RWPE2 (cell line): ENCODE data around the gene SHISA4.
"Not testable (repeated sequence)": the region's sequence is repeated elsewhere in the genome, so short reads cannot be mapped to it uniquely, and the experiment has no call there.

Experiments used
- ATAC-seq: fragments of 200-7000 bp; cut with Tn5 transposase; 3 replicates; pipeline ENCODE4 v1.9.1; 2021; ENCODE audit warnings: low read depth
- DNase-seq: peaks from one replicate; pipeline ENCODE4 v3.0.0-alpha.2; 2020; ENCODE audit warnings: low spot score
- H3K27ac ChIP-seq: fragments of 450-650 bp; 2 replicates; pipeline ENCODE4 v1.5.1; 2017; ENCODE audit warnings: mild to moderate bottlenecking; ENCODE audit not compliant: poor library complexity, severe bottlenecking
- H3K27me3 ChIP-seq: fragments of 250-450 bp; sonication (Bioruptor Pico); 2 replicates; pipeline ENCODE4 v1.5.1; 2021; ENCODE audit warnings: mild to moderate bottlenecking, moderate library complexity; ENCODE audit not compliant: insufficient read depth, poor library complexity, severe bottlenecking
- H3K36me3 ChIP-seq: fragments of 250-450 bp; sonication (Bioruptor Pico); 2 replicates; pipeline ENCODE4 v1.5.1; 2020; ENCODE audit warnings: low read depth, mild to moderate bottlenecking, moderate library complexity
- H3K4me1 ChIP-seq: fragments of 250-450 bp; sonication (Bioruptor Pico); 2 replicates; pipeline ENCODE4 v1.5.1; 2021; ENCODE audit warnings: mild to moderate bottlenecking, moderate library complexity; ENCODE audit not compliant: insufficient read depth, poor library complexity, severe bottlenecking
- H3K4me3 ChIP-seq: fragments of 250-450 bp; sonication (Bioruptor Pico); 2 replicates; pipeline ENCODE4 v1.5.1; 2021; ENCODE audit warnings: mild to moderate bottlenecking, moderate library complexity; ENCODE audit not compliant: severe bottlenecking
- H3K9me3 ChIP-seq: fragments of 250-450 bp; sonication (Bioruptor Pico); 2 replicates; pipeline ENCODE4 v1.5.1; 2021; ENCODE audit warnings: mild to moderate bottlenecking, moderate library complexity; ENCODE audit not compliant: severe bottlenecking
- CTCF ChIP-seq: fragments of 450-650 bp; IDR thresholded peaks from one replicate; pipeline ENCODE4 v1.5.1; 2017; ENCODE audit warnings: mild to moderate bottlenecking, moderate library complexity; ENCODE audit not compliant: poor library complexity, severe bottlenecking

The SHISA4 gene

GRCh38 chr1:201850053-201850397 is 38.7 kb upstream of the SHISA4 start:
- no peaks in the 10 kb centered on the region for H3K9me3 ChIP-seq
- ATAC-seq = peak; percentile 62
- H3K27me3 ChIP-seq = no peaks in the 10 kb centered on the region
- no peak for DNase-seq
- peaks cover 22% of the 10 kb centered on the region for H3K4me1 ChIP-seq
- no peak for TF ChIP-seq CTCF
- no peak overlapping the region for H3K4me3 ChIP-seq
- peaks cover 83% of the 10 kb centered on the region for H3K36me3 ChIP-seq
- H3K27ac ChIP-seq = peak overlapping the region; percentile 78

GRCh38 chr1:201851949-201852348 is 36.7 kb upstream of the SHISA4 start:
- Histone ChIP-seq H3K36me3 (peaks cover 100% of the 10 kb centered on the region), H3K4me1 (peaks cover 22% of the 10 kb centered on the region), H3K4me3 (no peak overlapping the region), H3K27ac (no peak overlapping the region), H3K9me3 (no peaks in the 10 kb centered on the region), H3K27me3 (no peaks in the 10 kb centered on the region)
- DNase-seq (no peak), ATAC-seq (no peak)
- TF ChIP-seq CTCF = no peak

- not testable (repeated sequence) for H3K9me3 ChIP-seq, DNase-seq, H3K4me1 ChIP-seq, H3K4me3 ChIP-seq, H3K27ac ChIP-seq, H3K27me3 ChIP-seq, ATAC-seq
- H3K36me3 ChIP-seq = peaks cover 98% of the 10 kb centered on the region
Observed at GRCh38 chr1:201856722-201857121, 32.0 kb upstream of the SHISA4 start.

- no peak for TF ChIP-seq CTCF
- no peak for ATAC-seq
Observed at GRCh38 chr1:201859424-201859823, 29.3 kb upstream of the SHISA4 start.

GRCh38 chr1:201861448-201861847 is 27.2 kb upstream of the SHISA4 start:
- no peaks in the 10 kb centered on the region for H3K27me3 ChIP-seq
- no peak overlapping the region for H3K27ac ChIP-seq
- no peak for TF ChIP-seq CTCF
- ATAC-seq (no peak), DNase-seq (no peak)
- H3K9me3 ChIP-seq = no peaks in the 10 kb centered on the region
- H3K4me3 ChIP-seq = no peak overlapping the region
- no peaks in the 10 kb centered on the region for H3K4me1 ChIP-seq
- peaks cover 93% of the 10 kb centered on the region for H3K36me3 ChIP-seq

More at GRCh38 chr1:201859424-201859823, 29.3 kb upstream of the SHISA4 start:
- Histone ChIP-seq H3K27me3 (no peaks in the 10 kb centered on the region), H3K27ac (no peak overlapping the region), H3K36me3 (peaks cover 93% of the 10 kb centered on the region), H3K4me3 (no peak overlapping the region), H3K4me1 (no peaks in the 10 kb centered on the region), H3K9me3 (no peaks in the 10 kb centered on the region)
- no peak for DNase-seq

GRCh38 chr1:201870397-201870796 is 18.3 kb upstream of the SHISA4 start:
- no peak overlapping the region for H3K27ac ChIP-seq
- no peaks in the 10 kb centered on the region for H3K27me3 ChIP-seq
- H3K9me3 ChIP-seq = no peaks in the 10 kb centered on the region
- no peaks in the 10 kb centered on the region for H3K4me1 ChIP-seq
- ATAC-seq = no peak
- no peak overlapping the region for H3K4me3 ChIP-seq
- no peak for DNase-seq
- H3K36me3 ChIP-seq = peaks cover 89% of the 10 kb centered on the region
- no peak for TF ChIP-seq CTCF
